NB4 (cell line): ENCODE data around the gene HRH2.

Source experiments
- MYC ChIP-seq: IDR thresholded peaks from 2 replicates; pipeline ENCODE4 v1.6.1; 2011; ENCODE audit warnings: low read depth, low read length
- POLR2A ChIP-seq: IDR thresholded peaks from 2 replicates; pipeline ENCODE4 v1.6.1; 2011; ENCODE audit warnings: mild to moderate bottlenecking; ENCODE audit not compliant: insufficient read length; ENCODE audit errors: extremely low read depth
- TF ChIP-seq, protein P1 (sequence below): IDR thresholded peaks from one replicate; pipeline ENCODE4 v1.5.1; 2012; ENCODE audit warnings: low read depth, low read length
- TF ChIP-seq, protein P2 (sequence below): IDR thresholded peaks from 2 replicates; pipeline ENCODE4 v1.6.1; 2011; ENCODE audit warnings: low read depth, low read length

DNA sequence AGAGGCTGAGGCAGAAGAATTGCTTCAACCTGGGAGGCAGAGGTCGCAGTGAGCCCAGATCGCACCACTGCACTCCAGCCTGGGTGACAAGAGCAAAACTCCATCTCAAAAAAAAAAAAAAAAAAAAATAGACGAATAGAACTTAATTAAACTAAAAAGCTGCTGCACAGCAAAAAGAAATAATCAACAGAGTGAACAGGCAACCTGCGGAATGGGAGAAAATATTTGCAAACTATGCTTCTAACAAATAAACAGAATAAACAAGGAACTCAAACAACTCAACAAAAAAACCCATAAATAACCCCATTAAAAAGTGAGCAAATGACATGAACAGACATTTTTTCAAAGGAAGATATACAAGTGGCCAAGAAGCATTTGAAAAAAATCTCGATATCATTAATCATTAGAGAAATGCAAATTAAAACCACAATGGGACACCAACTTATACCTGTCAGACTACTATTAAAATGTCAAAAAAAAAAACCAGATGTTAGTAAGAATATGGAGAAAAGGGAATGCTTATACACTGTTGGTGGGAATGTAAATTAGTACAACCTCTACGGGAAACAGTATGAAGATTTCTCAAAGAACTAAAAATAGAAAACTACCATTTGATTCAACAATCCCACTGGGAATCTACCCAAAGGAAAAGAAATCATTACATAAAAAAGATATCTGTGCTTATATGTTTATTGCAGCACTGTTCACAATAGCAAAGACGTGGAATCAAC lies 21.9 kb upstream of the HRH2 start:
- TF ChIP-seq, protein P1, sequence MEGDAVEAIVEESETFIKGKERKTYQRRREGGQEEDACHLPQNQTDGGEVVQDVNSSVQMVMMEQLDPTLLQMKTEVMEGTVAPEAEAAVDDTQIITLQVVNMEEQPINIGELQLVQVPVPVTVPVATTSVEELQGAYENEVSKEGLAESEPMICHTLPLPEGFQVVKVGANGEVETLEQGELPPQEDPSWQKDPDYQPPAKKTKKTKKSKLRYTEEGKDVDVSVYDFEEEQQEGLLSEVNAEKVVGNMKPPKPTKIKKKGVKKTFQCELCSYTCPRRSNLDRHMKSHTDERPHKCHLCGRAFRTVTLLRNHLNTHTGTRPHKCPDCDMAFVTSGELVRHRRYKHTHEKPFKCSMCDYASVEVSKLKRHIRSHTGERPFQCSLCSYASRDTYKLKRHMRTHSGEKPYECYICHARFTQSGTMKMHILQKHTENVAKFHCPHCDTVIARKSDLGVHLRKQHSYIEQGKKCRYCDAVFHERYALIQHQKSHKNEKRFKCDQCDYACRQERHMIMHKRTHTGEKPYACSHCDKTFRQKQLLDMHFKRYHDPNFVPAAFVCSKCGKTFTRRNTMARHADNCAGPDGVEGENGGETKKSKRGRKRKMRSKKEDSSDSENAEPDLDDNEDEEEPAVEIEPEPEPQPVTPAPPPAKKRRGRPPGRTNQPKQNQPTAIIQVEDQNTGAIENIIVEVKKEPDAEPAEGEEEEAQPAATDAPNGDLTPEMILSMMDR, result no peak
- TF ChIP-seq POLR2A (no peak), MYC (no peak)
- TF ChIP-seq, protein P2, sequence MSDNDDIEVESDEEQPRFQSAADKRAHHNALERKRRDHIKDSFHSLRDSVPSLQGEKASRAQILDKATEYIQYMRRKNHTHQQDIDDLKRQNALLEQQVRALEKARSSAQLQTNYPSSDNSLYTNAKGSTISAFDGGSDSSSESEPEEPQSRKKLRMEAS, result no peak
